Prostate gland (tissue), 1 donor: ENCODE measurements around the gene FUT2.

Source experiments
- POLR2A ChIP-seq: fragments of 450-650 bp; IDR thresholded peaks from one replicate; pipeline ENCODE4 v1.6.1; 2016; ENCODE audit warnings: antibody characterized with exemption, mild to moderate bottlenecking
- POLR2AphosphoS5 ChIP-seq: sonication (generic); formaldehyde crosslinking; IDR thresholded peaks from one replicate; pipeline ENCODE4 v1.6.1; 2017; ENCODE audit warnings: antibody characterized with exemption

GRCh38 chr19:48749571-48750198, 53.9 kb downstream of the FUT2 start:
- TF ChIP-seq POLR2AphosphoS5 (no peak), POLR2A (no peak)
